GM12878 (cell line): ENCODE measurements around the gene RNF130. TPM values are rescaled to one million over a fixed set of nuclear protein-coding genes. Genes with fewer than 3 reads are reported as not detected.

ENCODE experiments used
- ATAC-seq: fragments of 200-7000 bp; cut with Tn5 transposase; 3 replicates; pipeline ENCODE4 v1.9.1; 2020; ENCODE audit warnings: mild to moderate bottlenecking, moderate library complexity
- BruUV-seq: library from RNA; stranded (reverse); fragments of 400-500 nt; replicated peaks from 2 replicates; lab custom pipeline; 2021; lab: Mats Ljungman, UMichigan
- CTCF ChIA-PET: fragments of 300-600 bp; sonication (Branson Sonifier 250); formaldehyde crosslinking; extraction: SDS; loops from one replicate; lab custom pipeline; 2021; ENCODE audit warnings: inconsistent platforms; lab: Yijun Ruan, JAX
- POLR2A ChIA-PET: fragments of 350-600 bp; formaldehyde crosslinking; extraction: SDS; loops from one replicate; lab custom pipeline; 2021; ENCODE audit warnings: inconsistent platforms; lab: Charles Lee
- RAD21 ChIA-PET: fragments of 300-600 bp; sonication (Branson Sonifier 250); formaldehyde crosslinking; loops from one replicate; lab custom pipeline; 2023; ENCODE audit warnings: antibody characterized with exemption; ENCODE audit not compliant: unreplicated experiment; lab: Charles Lee
- SMC1A ChIA-PET: fragments of 300-600 bp; sonication (Branson Sonifier 250); formaldehyde crosslinking; loops from one replicate; lab custom pipeline; 2023; ENCODE audit not compliant: unreplicated experiment, uncharacterized antibody; lab: Charles Lee
- DNase-seq: peaks from one replicate; pipeline ENCODE4 v3.0.0-alpha.2; 2011; ENCODE audit warnings: low read depth, low spot score
- FAIRE-seq: peaks from 3 replicates; lab custom pipeline; 2011; peaks lifted over from hg19 to GRCh38; lab: Jason Lieb, UNC
- H2AFZ ChIP-seq: 2 replicates; pipeline ENCODE4 v1.6.0; 2011; ENCODE audit warnings: low read depth, low read length, control low read depth; ENCODE audit not compliant: control insufficient read depth
- H3K27ac ChIP-seq: 2 replicates; pipeline ENCODE4 v1.5.1; 2011; ENCODE audit warnings: control low read depth; ENCODE audit not compliant: control insufficient read depth, insufficient read depth
- H3K27me3 ChIP-seq, 2 experiments: replicated peaks in 1 of 2; 2 replicates each; pipeline versions ENCODE4 v1.6.0 to v1.6.1; 2011; ENCODE audit warnings: low read length in 1 of 2; ENCODE audit not compliant: control insufficient read depth in 2 of 2, insufficient read depth in 2 of 2
- H3K36me3 ChIP-seq, 2 experiments: 2 replicates each; pipeline ENCODE4 v1.5.1; 2011; ENCODE audit warnings: low read length in 1 of 2; ENCODE audit not compliant: control insufficient read depth in 2 of 2, insufficient read depth in 2 of 2
- H3K4me1 ChIP-seq: 2 replicates; pipeline ENCODE4 v1.6.1; 2011; ENCODE audit warnings: mild to moderate bottlenecking, low read length, moderate library complexity, mixed read lengths; ENCODE audit not compliant: control insufficient read depth, insufficient read depth
- H3K4me2 ChIP-seq: 2 replicates; pipeline ENCODE4 v1.6.0; 2011; ENCODE audit warnings: control low read depth; ENCODE audit not compliant: control insufficient read depth, insufficient read depth
- H3K4me3 ChIP-seq: fragments of 200-600 bp; sonication (generic); 2 replicates; pipeline ENCODE4 v1.5.1; 2016
- H3K79me2 ChIP-seq: 2 replicates; pipeline ENCODE4 v1.6.0; 2011; ENCODE audit warnings: low read length; ENCODE audit not compliant: control insufficient read depth, insufficient read depth
- H3K9ac ChIP-seq: 2 replicates; pipeline ENCODE4 v1.8.0; 2011; ENCODE audit warnings: low read length, control low read depth, mixed read lengths; ENCODE audit not compliant: control insufficient read depth, insufficient read depth
- H3K9me3 ChIP-seq: replicated peaks from 3 replicates; pipeline ENCODE4 v1.5.1; 2011; ENCODE audit warnings: mild to moderate bottlenecking, low read length; ENCODE audit not compliant: control insufficient read depth, insufficient read depth
- H4K20me1 ChIP-seq: 2 replicates; pipeline ENCODE4 v1.6.0; 2011; ENCODE audit not compliant: control insufficient read depth, insufficient read depth
- BACH1 ChIP-seq: fragments of 450-650 bp; IDR thresholded peaks from 2 replicates; pipeline ENCODE4 v1.6.1; 2017; ENCODE audit warnings: mild to moderate bottlenecking, borderline replicate concordance
- ESRRA ChIP-seq: IDR thresholded peaks from 2 replicates; pipeline ENCODE4 v1.6.1; 2012; ENCODE audit warnings: mild to moderate bottlenecking, low read length, improper control_type of control experiment
- IKZF2 ChIP-seq, 2 experiments: fragments of 450-650 bp; IDR thresholded peaks; 2 replicates each; pipeline ENCODE4 v1.6.1; 2017; ENCODE audit warnings: mild to moderate bottlenecking in 2 of 2, moderate library complexity in 2 of 2
- KAT2A ChIP-seq: conservative IDR thresholded peaks from 2 replicates; pipeline ENCODE4 v1.6.1; 2011; ENCODE audit warnings: low read depth, low read length; ENCODE audit not compliant: control insufficient read depth
- MEF2B ChIP-seq: fragments of 450-650 bp; IDR thresholded peaks from 2 replicates; pipeline ENCODE4 v1.6.1; 2018; ENCODE audit warnings: mild to moderate bottlenecking, moderate library complexity; ENCODE audit not compliant: partially characterized antibody, poor library complexity, severe bottlenecking
- NR2C2 ChIP-seq: IDR thresholded peaks from 2 replicates; pipeline ENCODE4 v1.6.1; 2011; ENCODE audit warnings: borderline replicate concordance, low read depth; ENCODE audit not compliant: control insufficient read depth, insufficient read length
- SUPT20H ChIP-seq: IDR thresholded peaks from 2 replicates; pipeline ENCODE4 v1.6.1; 2011; ENCODE audit warnings: low read depth, mild to moderate bottlenecking, low read length, moderate library complexity, borderline replicate concordance; ENCODE audit not compliant: control insufficient read depth
- SUZ12 ChIP-seq: fragments of 200-600 bp; sonication (generic); IDR thresholded peaks from one replicate; pipeline ENCODE4 v1.6.1; 2018; ENCODE audit warnings: antibody characterized with exemption, mild to moderate bottlenecking; ENCODE audit not compliant: unreplicated experiment
- TARDBP ChIP-seq: IDR thresholded peaks from 2 replicates; pipeline ENCODE4 v1.6.1; 2016; ENCODE audit warnings: borderline replicate concordance
- TBL1XR1 ChIP-seq: IDR thresholded peaks from 2 replicates; pipeline ENCODE4 v1.6.1; 2012; ENCODE audit warnings: low read depth, low read length, improper control_type of control experiment
- ZSCAN29 ChIP-seq: fragments of 450-650 bp; IDR thresholded peaks from 2 replicates; pipeline ENCODE4 v1.6.1; 2017; ENCODE audit warnings: mild to moderate bottlenecking, moderate library complexity
- WGBS: methylation state at CpG from one replicate; pipeline ENCODE4 v1.1.6; 2016; ENCODE audit warnings: low lambda C conversion rate; ENCODE audit not compliant: insufficient replicate concordance, insufficient coverage; ENCODE audit errors: missing lambda C conversion rate; 5-methylcytosine and 5-hydroxymethylcytosine counted together
- in situ Hi-C: fragments of 300-500 bp; cut with MboI; formaldehyde crosslinking; loops from 9 replicates; pipeline ENCODE4 v1.14.3; 2018; ENCODE audit warnings: mixed read lengths
- intact Hi-C: fragments of 100-400 bp; cut with micrococcal nuclease; formaldehyde crosslinking; loops from one replicate; pipeline ENCODE4 v1.14.2; 2022; ENCODE audit not compliant: unreplicated experiment
- polyA plus RNA-seq, 11 experiments: library from polyadenylated mRNA; depleted of rRNA in 4 of 11; unstranded in 6 of 11; stranded (reverse) in 5 of 11; fragments of >200 nt; fragmentation: Nextera tagmentation in 4 of 11; fragmentation: Illumina TruSeq in 1 of 11; extraction: Ambion mirVana in 4 of 11; extraction: Trizol in 1 of 11; gene quantifications; 1 replicate in 1 of 11; 2 replicates in 10 of 11; pipeline versions ENCODE4 v1.2.1 to v1.2.3, GENCODE V29; 2011 to 2016; ENCODE audit warnings: inconsistent platforms in 2 of 11, missing spikeins in 2 of 11, low read depth in 1 of 11
- total RNA-seq, 4 experiments: library from RNA; depleted of rRNA in 3 of 4; stranded (reverse); fragments of >200 nt in 3 of 4; fragmentation: Illumina TruSeq in 1 of 4; extraction: Trizol in 1 of 4; gene quantifications; 2 replicates each; pipeline versions ENCODE4 v1.2.1 to v1.2.3, GENCODE V29; 2013 to 2021
- TF ChIP-seq, protein P1 (sequence below): IDR thresholded peaks from 2 replicates; pipeline ENCODE4 v1.6.1; 2011; ENCODE audit warnings: low read depth, low read length, improper control_type of control experiment, borderline replicate concordance
- TF ChIP-seq, protein P2 (sequence below): IDR thresholded peaks from 2 replicates; pipeline ENCODE4 v1.6.1; 2012; ENCODE audit warnings: low read length, inconsistent platforms
- TF ChIP-seq, protein P3 (sequence below): IDR thresholded peaks from 2 replicates; pipeline ENCODE4 v1.6.1; 2011; ENCODE audit warnings: mild to moderate bottlenecking, low read depth, low read length, moderate library complexity; ENCODE audit not compliant: insufficient replicate concordance

The RNF130 gene
- total and polyA plus RNA-seq, 10 of the 15 experiments (the other 5 are each of a cell fraction or from before 2014, with no cell fraction given): 0.04 to 0.36 (median 0.11) TPM; not detected in 1

DNA sequence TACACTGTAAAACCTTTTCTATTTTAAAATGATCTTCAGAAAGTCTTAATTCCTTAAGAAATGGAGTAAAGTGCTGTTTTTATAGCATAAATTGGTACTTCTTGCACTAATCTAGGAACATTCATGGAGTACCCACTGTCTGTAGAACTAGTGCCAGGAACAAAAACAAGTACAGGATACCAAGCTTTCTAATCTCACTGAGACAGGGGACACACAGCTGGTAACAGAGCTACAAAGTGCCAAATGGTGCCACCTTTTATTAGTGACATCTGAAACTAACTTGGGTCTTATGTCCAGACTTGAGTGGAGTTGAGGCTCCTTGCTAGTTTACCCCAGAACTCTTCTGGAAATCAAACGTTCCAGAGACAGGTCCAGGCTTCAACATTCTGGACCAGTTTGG is 57.9 kb downstream of the RNF130 start:
- H3K9ac ChIP-seq: no peak overlapping the region
- no peaks in the 10 kb centered on the region for H3K9me3 ChIP-seq
- no peaks in the 10 kb centered on the region for H3K79me2 ChIP-seq
- no peak overlapping the region for H3K4me3 ChIP-seq
- no TSS peak for BruUV-seq
- no peak overlapping the region for H3K27ac ChIP-seq
- H2AFZ ChIP-seq: no peak overlapping the region
- in situ Hi-C loops (no loop called here), intact Hi-C loops (no loop called here)
- no peaks in the 10 kb centered on the region for H3K36me3 ChIP-seq
- ChIA-PET POLR2A (no interaction called here), RAD21 (no interaction called here), CTCF (no interaction called here), SMC1A (no interaction called here)
- H3K27me3 ChIP-seq: no peaks in the 10 kb centered on the region
- WGBS: 0% methylated on average over 1 of the region's 1 CpG
- TF ChIP-seq TBL1XR1 (no peak), KAT2A (no peak), TARDBP (no peak), SUPT20H (no peak), BACH1 (no peak), ESRRA (no peak), SUZ12 (no peak), ZSCAN29 (no peak), IKZF2 (IDR thresholded peaks at IDR 0.05) (no peak), NR2C2 (no peak), MEF2B (no peak)
- TF ChIP-seq, protein P1, sequence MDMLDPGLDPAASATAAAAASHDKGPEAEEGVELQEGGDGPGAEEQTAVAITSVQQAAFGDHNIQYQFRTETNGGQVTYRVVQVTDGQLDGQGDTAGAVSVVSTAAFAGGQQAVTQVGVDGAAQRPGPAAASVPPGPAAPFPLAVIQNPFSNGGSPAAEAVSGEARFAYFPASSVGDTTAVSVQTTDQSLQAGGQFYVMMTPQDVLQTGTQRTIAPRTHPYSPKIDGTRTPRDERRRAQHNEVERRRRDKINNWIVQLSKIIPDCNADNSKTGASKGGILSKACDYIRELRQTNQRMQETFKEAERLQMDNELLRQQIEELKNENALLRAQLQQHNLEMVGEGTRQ: no peak
- TF ChIP-seq, protein P2, sequence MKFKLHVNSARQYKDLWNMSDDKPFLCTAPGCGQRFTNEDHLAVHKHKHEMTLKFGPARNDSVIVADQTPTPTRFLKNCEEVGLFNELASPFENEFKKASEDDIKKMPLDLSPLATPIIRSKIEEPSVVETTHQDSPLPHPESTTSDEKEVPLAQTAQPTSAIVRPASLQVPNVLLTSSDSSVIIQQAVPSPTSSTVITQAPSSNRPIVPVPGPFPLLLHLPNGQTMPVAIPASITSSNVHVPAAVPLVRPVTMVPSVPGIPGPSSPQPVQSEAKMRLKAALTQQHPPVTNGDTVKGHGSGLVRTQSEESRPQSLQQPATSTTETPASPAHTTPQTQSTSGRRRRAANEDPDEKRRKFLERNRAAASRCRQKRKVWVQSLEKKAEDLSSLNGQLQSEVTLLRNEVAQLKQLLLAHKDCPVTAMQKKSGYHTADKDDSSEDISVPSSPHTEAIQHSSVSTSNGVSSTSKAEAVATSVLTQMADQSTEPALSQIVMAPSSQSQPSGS: no peak
- TF ChIP-seq, protein P3, sequence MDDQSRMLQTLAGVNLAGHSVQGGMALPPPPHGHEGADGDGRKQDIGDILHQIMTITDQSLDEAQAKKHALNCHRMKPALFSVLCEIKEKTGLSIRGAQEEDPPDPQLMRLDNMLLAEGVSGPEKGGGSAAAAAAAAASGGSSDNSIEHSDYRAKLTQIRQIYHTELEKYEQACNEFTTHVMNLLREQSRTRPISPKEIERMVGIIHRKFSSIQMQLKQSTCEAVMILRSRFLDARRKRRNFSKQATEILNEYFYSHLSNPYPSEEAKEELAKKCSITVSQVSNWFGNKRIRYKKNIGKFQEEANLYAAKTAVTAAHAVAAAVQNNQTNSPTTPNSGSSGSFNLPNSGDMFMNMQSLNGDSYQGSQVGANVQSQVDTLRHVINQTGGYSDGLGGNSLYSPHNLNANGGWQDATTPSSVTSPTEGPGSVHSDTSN: no peak
- no peaks in the 10 kb centered on the region for H3K4me1 ChIP-seq
- FAIRE-seq (no peak), DNase-seq (no peak), ATAC-seq (no peak)
- no peak overlapping the region for H3K4me2 ChIP-seq
- no peaks in the 10 kb centered on the region for H4K20me1 ChIP-seq
